ENCODE data around the gene MRPS11.

DNA sequence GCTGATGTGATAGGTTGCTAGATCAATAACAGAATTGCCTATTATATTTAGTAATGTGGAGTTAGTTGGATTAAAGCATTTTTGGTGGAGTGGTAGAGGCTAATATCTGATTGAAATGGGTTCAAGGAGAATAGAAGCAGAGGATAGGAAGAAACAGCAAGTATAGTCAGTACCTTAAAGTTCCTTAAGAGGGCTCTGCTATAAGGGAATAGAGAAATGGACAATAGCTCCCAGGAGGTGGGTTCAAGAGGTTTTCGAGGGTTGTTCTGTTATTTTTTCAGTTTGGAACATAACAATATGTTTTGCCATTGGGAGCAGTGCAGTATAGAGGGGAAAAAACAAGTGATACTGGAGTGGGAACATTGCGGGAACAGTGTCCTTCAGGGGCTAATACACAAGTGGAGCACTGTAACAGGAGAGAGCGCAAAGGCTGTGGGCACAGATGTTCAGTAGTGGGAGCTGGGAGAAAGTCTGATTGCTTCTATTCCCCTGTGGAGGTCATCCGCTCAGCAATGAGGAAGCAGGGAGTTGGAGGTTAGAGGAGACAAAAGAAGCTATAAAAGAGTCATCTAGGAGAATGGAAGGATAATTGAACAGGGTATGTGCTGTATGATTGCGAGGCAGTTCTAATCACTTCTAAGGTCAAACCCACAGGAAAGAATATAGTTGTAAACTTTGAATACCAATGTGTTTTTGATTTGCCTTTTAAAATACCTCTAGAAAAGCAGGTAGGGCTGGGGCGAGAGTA is 3.3 kb downstream of the MRPS11 start:
- TF ChIP-seq POLR2A (IDR thresholded peaks at IDR 0.05) (no peak), POLR2AphosphoS5 (IDR thresholded peaks at IDR 0.05) (no peak)
- TF ChIP-seq, protein P1, sequence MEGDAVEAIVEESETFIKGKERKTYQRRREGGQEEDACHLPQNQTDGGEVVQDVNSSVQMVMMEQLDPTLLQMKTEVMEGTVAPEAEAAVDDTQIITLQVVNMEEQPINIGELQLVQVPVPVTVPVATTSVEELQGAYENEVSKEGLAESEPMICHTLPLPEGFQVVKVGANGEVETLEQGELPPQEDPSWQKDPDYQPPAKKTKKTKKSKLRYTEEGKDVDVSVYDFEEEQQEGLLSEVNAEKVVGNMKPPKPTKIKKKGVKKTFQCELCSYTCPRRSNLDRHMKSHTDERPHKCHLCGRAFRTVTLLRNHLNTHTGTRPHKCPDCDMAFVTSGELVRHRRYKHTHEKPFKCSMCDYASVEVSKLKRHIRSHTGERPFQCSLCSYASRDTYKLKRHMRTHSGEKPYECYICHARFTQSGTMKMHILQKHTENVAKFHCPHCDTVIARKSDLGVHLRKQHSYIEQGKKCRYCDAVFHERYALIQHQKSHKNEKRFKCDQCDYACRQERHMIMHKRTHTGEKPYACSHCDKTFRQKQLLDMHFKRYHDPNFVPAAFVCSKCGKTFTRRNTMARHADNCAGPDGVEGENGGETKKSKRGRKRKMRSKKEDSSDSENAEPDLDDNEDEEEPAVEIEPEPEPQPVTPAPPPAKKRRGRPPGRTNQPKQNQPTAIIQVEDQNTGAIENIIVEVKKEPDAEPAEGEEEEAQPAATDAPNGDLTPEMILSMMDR (IDR thresholded peaks at IDR 0.05): no peak

Data from prostate gland (tissue), 2 donors.